Globus pallidus (tissue), 1 donor: ENCODE measurements around the gene DNAAF1.

ENCODE experiments used
- DNase-seq: peaks from one replicate; pipeline ENCODE4 v3.0.0-alpha.2; 2015; ENCODE audit warnings: low spot score

The DNAAF1 gene

GRCh38 chr16:84124257-84125073, 20.6 kb upstream of the DNAAF1 start:
- no peak for DNase-seq

GRCh38 chr16:84131117-84131516, 14.0 kb upstream of the DNAAF1 start:
- no peak for DNase-seq

GRCh38 chr16:84132527-84133285, 12.4 kb upstream of the DNAAF1 start:
- no peak for DNase-seq

DNA sequence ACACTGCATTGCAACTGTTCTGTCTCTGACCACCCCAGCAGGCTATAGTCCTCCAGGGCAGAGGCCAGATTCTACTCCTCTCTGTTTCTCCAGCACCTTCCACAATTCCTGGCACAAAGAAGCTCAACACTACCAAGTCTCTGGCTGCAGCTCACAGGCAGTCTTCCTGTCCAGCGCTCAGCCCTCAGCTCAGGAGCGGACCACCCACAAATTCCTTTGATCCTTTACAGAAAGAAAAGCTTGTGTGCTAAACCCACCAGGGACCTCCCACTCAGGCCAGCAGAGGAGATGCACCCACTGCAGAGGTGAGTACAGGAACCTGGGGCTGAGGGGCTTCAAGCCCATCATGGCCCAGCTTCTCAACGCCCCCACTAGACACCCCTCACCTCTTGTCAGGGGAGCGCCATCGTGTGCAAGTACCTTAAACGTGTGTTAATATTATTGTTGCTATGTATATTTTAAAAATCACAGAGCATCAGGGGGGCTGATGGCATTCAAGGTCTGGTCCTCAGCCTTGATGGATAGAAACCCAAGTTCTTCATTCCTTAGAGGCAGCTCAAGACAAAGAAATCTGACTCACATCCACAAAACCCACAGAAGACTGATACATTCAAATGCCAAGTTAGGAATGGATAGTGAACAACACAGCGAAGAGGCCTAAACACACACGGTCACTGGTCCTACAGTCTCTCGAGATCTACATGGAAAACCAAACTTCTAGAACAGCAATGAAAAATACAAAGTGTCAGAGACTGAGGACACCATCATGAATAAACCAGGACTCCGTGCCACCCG, 8.6 kb upstream of the DNAAF1 start:
- DNase-seq, result no peak

DNA sequence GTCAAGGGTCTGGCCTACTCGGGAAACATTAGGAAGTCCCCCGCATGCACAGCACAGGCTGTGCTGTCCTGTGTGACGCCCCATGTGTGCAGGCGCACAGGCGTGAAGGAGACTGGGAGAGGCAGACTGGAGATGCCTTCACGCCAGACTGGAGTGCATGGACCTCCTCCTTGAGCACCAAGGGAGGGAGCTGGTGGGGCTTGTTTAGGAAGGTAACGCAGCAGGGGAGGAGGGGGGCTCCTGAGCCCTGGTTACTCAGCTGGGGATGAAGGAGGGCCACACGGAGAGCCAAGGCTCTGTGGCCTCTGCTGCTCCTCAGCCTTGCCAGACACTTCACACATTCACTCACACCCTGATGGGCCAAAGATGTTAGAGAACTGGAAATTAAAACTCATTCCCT, 7.8 kb upstream of the DNAAF1 start:
- DNase-seq, result no peak

GRCh38 chr16:84137769-84138357, 7.2 kb upstream of the DNAAF1 start:
- no peak for DNase-seq

- DNase-seq, result no peak
Measured at GRCh38 chr16:84138500-84138823, 6.6 kb upstream of the DNAAF1 start.

DNA sequence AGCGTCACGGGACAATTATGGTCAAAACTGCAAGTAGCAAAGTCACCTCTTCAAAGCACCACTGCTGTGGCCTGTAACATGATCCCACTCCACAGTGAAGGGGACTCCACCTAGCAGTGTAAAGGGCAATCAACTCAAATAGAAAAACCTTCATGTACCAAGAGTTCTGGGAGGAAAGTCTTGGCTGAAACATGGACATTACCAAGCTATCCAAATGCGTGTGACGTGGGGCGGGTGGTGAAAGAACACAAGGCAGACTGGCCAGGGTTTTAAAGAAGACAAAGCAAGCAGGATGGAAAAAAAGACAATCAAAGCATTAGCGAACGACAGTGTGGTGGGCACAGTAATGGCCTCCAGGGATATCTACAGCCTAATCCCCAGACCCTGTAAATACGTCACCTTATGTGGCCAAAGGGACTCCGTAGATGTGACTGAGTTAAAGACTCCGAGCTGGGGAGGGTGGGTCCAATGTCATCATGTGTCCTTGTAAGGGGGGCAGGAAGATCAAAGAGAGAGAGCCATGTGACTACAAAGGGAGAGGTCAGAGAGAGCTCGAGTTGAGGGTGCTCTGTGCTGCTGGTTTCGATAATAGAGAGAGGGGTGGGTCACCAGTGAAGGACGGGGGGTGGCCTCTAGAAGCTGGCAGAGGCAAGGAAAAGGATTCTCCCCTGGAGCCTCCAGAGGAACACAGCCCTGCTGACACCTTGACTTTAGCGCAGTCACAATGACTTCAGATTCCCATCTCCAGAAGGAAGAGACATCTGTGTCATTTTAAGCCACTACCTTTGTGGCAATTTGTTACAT, 6.1 kb upstream of the DNAAF1 start:
- DNase-seq, result no peak

- DNase-seq, result no peak
Measured at GRCh38 chr16:84139628-84140258, 5.4 kb upstream of the DNAAF1 start.

DNA sequence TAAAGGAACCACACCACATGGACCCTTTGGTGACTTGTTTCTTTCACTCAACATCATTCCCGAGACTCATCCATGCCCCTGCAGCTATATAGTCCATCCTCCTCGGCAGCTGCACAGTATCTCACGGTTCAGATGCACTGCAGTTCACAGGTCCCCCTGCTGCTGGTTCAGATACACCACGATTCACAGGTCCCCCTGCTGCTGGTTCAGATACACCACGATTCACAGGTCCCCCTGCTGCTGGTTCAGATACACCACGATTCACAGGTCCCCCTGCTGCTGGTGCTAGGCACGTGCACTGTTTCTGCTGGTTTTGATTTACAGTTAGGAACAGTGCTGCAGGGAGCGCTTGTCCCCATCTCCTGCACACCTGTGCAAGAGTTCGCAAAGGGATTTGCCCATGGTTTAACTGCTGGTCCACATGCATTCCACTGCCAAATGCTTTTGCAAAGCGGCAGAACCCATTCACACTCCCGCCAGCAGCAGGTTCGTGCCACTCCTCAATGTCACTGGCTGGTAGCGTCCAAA, 3.9 kb upstream of the DNAAF1 start:
- DNase-seq, result no peak

DNA sequence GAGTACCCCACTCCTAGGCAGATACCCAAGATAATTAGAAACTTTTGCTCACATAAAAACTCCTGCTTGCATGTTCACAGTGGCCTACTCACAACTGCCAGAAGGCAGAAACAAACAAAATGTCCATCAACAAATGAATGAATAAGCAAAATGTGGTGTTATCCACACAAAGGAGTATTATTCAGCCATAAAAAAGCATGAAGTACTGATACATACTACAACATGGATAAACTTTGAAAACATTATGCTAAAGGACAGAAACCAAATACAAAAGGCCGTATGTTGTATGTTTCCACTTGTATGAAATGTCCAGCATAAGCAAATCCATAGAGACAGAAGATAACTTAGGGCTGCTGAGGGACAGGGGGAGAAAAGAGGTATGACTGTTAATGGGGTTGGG, 2.0 kb upstream of the DNAAF1 start:
- no peak for DNase-seq

- DNase-seq, result no peak
Measured at GRCh38 chr16:84143784-84144199, 1.3 kb upstream of the DNAAF1 start.

DNA sequence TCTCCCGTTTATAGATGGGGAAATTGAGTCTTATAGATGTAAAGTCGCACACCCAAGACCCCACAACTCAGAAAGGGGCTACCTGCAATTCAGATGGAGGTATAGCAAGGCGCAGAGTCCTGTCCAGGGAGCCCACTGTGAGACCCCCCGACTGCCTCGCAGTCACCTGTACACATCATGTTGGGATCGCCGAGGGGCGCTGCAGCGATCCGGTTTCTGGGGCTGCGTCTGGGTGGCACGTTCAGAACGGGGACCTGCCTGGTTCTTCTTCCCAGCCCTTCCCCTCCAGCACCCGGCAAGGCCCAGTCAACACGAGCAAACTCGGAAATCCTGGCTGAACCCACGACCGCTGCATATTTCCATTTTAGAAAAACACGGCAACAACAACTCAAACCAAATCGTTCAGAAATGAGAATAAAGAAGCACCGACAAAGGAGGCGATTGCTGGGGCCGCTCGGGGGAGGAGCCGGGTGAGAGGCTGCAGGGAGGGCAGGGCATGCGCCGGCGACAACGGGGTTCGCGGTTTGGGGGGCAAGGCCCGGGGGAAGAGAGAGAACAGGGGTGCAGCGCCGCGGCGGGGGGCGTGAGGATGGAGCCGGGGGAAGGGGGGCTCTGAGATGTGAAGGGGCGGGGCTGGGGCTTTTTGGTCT, 774 bp upstream of the DNAAF1 start:
- peak; percentile 14 for DNase-seq

DNA sequence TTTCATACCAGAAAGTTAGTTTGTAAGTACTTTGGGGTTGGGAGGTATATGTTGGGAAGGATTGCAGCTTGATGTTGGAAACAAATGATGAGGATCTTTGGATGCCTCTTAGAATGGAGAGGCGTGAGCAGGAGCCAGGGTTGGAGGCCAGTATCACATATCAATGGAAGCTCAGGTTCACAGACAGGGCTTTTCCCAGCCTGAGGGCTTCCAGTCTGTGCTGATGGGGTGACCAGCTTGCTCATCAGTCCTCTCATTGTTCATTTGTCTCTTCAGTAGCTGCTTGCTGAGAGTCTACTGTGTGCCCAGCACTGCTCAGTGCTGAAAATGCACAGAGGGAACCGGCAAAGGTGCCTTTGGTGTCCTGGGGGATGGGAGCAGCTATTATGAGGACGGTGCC, 5.8 kb downstream of the DNAAF1 start:
- no peak for DNase-seq

DNA sequence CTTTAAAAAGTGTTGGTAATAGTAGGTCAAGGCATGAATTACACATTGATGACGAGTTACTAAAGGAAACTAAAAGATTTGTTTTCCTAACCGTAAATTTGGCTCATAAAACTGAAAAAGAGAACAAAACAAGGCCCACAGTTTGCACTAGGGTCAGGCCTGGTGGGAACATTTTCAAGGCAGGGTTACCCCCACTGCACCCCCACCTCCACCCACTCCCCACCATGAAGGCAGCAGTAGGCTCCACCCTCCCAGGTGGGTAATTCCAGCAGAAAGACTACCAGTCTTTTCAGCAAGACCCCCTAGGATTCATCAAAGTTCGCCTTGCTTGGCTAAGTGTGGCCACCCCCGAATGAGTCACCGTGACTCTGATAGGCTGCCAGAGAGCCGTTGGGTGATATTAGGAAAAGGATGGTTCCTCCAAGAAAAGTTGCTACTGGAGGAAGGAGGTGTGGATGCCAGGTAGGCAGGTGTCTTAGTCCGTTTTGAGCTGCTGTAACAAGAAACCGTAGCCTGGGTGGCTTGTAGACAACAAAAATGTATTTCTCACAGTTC, 8.6 kb downstream of the DNAAF1 start:
- DNase-seq, result no peak

DNA sequence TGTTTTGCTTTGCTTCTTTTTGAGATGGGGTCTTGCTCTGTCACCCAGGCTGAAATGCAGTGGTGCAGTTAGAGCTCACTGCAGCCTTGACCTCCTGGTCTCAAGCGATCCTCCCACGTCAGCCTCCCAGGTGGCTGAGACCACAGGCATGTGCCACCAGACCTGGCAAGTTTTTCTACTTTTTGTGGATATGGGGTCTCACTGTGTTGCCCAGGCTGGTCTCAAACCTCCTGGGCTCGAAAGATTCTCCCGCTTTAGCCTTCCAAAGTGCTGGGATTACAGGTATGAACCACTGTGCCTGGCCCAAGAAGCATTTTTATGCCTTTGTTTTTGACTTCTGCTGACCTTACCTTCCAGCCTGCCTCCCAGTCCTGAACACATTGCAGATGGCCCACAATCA, 10.1 kb downstream of the DNAAF1 start:
- no peak for DNase-seq

DNA sequence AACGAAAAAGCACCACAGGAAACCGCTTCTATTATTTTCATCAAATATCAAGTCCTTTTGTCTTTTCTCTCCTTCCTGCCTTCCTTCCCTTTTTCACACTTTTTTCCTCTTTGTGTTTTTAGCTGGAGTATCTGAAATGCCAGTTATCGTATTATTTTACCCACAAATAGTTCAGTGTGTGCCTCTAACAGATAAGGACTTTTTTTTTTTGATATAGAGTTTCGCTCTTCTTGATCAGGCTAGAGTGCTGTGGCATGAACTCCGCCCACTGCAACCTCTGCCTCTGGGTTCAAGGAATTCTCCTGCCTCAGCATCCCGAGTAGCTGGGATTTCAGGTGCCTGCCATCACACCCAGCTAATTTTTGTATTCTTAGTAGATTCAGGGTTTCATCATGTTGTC, 10.7 kb downstream of the DNAAF1 start:
- DNase-seq, result no peak

GRCh38 chr16:84156342-84156784, 11.3 kb downstream of the DNAAF1 start:
- no peak for DNase-seq

- no peak for DNase-seq
Measured at GRCh38 chr16:84159007-84159406, 13.9 kb downstream of the DNAAF1 start.

GRCh38 chr16:84159800-84160199, 14.7 kb downstream of the DNAAF1 start:
- no peak for DNase-seq
